Measurements from ENCODE around the gene CCDC187.

Gene CCDC187

DNA sequence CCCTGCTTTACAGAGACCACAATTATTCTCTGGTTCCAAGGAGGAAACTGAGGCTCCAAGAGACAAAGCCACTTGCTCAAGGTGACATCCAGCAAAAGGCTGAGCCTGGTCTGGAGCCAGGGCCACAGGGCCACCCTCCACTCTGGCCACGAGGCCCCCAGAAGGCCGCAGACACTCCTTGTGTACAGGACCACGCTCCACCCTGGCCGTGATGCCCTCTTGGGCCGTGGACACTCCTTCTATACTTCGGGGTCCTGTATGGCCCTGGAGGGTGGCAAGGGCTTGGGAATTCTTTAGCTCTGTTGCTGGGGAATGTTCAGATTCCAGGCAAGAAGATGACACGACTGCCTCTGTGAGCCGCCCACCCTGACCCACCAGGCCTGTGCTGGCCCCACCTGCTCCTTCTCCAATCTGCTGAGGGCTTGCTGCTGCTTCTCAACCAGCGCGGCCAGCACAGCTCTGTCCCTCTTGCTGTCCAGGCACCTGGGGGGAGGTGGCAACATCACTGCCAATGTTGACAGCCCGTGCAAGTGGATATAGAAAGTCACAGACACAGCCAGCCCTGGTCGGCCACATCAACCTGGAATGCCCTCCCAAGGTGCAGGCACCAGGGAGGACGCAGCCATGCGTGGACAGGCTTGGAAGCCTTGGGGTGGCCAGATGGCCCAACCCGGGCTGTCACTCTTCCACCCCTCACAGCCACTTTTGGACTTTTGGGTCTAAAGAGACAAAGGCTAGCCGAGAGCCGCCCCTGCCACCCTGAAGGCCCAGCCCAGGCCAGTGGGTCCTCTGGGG lies 38.1 kb downstream of the CCDC187 start:
- DNase-seq: no peak

DNA sequence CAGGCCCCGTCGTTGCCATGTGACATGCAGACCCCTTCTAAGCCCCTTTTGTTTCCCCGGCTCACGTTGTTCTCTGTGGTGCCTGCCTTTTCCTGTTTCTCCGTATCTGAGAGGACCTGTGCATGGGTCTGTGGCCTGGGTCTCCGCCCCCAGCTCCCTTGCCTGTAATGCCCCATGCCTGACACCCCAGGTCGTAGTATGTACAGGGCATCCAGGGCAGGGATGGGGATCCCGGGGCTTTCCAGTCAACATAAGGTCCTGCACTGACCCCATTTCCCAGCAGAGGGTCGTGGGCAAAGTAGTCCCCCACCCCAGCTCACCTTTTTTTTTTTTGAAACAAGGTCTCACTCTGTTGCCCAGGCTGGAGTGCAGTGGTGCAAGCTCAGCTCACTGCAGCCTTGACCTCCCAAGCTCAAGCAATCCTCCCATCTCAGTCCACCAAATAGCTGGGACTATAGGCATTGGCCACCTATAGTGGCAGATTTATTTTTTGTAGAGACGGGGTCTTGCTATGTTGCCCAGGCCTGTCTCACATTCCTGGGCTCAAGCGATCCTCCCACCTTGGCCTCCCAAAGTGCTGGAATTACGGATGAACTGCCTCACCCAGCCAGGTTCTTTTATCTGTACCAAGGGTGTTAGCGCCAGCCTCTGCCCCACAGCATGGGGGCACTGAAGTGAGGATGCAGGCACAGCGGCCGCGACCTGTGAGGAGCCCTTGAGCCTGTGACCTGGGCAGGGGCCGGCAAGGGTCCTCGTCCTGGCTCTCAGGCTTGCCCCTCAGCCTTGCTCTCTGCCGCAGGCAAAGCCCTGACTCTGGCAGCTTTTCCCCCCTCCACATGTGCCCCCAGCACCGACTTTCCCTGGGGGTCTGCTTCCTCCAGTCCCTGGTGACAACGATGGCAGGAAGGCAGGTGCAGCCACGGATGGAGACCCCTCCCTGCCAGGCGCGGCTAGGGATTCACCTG lies 39.2 kb downstream of the CCDC187 start:
- no peak for DNase-seq

- DNase-seq: peak in 1 of 2 experiments; percentile 53
Observed at GRCh38 chr9:136264031-136264430, 39.9 kb downstream of the CCDC187 start.

- no peak for DNase-seq
Observed at GRCh38 chr9:136262671-136263178, 41.2 kb downstream of the CCDC187 start.

DNA sequence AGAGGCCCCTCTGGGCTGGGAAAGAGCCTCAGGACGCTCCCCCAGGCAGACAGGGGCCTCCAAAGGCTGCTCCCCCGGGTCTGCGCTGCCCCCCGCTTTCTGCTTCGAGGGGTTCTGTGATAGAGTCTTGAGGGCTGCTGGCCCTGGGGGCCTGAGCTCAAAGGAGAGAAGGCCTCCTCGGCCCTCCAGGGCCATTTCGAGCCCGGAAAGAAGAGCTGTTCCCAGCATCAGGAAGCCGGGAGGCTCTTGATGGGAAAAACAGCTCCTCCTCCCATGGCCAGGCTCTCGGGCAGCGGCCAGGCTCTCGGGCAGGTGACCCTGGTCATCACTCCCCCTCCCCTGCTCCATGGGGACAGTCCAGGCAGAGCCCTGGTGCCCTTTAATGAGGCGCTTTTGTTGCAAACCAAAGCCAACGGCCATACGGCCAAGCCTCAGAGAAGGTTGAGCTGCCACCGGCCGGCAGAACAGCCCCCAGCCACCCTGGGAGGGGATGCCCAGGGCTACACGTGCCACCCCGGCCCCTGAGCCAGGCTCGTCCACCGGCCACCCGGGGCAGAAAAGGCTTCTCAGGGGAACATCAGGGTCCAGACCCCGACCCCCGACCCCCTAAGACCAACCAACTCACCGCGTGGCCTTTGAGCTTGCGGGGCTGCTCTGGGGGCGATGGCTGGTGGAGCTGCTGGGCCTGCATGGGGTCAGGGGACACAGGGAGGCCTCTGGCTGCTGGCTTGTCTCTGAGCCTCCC lies 42.0 kb downstream of the CCDC187 start:
- no peak for DNase-seq

GRCh38 chr9:136260936-136261472 lies 42.9 kb downstream of the CCDC187 start:
- no peak for DNase-seq

DNA sequence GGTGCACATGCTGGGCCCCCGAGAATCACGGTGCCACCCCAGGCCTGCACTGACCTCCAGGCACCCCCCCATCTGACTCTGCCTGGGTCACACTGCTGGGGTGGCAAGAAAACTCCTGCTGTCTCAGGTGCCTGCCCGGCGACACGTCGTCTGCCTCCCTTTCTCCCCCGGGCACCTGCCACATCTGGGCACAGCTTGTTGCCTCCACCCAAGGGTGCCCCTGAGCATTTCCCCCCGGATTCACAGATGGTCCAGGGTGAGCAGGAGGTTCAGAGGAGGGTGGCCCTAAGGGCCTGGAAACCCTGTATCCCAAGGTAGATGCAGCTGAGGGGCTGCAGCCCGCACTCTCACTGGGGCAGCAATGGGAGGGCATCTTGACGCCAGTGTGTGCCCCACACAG lies 43.4 kb downstream of the CCDC187 start:
- no peak for DNase-seq

GRCh38 chr9:136259836-136260235 lies 44.1 kb downstream of the CCDC187 start:
- no peak for DNase-seq

DNA sequence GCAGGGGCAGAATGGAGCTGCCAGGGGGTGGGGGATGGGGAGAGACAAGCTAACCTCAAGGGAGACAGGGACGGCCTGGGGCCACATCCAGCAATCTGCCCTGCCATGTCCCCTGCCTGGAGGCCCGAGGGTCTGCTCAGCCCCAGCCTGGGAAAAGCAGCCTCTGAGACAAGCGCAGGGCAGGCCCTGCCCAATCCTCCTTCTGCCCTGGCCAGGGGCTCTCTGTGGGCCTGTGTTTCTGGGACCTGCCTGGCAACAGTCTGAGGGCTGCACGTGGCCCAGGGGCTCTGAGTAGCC lies 44.4 kb downstream of the CCDC187 start:
- no peak for DNase-seq

DNA sequence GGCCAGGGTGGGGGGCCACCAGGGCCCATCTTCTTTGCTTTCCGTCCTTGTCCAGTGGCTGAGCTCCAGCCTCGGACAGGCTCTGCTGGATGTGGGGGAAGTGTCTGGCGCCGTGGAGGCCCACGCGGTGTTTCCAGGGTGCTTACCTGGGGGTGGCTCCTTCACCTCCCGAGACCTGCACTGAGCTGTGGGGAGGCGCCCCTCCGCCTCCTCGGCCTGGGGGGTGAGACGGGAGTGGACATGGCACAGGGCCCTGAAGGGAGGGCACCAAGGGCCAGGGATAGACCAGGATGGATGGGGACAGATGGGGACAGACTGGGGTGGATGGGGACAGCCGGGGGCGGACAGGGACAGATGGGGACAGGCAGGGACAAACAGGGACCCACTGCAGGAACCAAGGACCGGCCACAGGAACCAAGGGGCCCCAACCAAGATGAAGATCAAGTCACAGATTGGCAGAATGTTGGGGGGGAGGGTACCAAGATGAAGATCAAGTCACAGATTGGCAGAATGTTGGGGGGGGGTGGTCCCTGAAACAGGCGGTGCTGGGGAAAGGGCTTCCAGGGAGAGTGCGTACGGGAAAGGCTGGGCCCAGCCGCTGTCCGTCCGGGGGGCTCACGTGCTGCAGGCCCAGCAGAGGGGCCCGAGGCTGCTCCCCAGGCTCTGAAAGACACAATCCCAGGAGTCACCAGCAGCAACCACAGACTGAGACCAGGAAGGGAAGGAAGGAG lies 44.9 kb downstream of the CCDC187 start:
- DNase-seq: peak in 1 of 2 experiments; percentile 82

DNA sequence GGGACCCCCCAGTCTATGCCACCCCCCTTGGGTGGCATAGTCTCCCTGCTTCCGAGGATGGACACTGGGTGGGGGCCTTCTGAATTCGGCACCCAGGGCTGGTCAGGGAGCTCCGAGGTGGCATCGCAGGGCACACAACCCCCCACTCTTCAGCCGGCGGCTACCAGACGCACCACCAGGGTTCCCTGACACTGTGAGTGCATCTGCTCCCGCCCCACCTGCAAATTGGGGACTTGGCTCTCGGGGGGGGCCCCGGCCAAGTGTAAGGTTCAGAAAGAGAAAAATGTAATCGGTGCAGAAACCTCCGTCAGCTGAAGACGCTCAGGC lies 45.6 kb downstream of the CCDC187 start:
- DNase-seq: no peak

DNA sequence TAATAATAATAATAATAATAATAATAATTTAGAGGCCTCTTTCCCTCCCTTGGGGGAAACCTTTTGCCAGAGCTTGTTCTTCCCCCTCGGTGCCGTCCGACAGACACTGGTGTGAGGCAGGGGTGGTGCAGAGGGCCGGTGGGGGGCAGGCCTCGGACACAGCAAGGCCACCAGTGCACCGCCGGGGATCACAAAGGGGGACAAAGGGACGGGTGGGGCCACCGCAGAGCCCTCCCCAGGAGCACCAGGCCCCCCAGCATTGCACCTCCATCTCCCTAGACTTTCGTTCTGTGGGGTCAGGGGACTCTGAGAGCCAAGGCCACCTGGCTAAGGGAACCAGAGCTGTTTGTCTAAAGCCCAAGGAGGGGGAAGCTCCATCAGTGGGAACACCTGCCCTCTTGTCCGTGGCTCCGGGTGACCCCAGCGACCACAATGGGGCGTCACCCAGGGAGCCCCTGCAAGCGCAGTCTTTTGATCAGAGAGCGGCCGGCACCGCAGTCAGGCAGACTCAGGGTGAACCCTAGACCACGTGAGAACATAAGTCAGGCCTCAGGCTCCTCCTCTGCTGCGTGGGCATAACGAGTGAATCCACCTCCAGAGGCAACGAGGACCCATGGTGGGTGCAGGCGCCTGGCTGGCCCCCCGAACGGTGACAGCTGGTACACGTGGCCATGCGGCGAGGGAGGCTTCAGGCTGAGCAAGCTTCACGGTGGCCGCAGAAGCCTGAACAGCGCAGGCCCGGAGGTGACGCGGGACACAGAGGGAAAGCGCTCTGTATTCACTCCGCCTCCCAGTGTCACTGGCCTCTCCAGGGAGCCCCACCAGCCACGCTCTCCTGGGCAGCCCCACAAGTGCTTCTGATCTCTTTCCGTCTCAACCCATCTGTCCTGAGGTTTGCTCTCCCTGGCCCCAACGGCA lies 46.3 kb downstream of the CCDC187 start:
- DNase-seq: peak; percentile 18 to 39

- no peak for DNase-seq
Observed at GRCh38 chr9:136255896-136256890, 47.7 kb downstream of the CCDC187 start.

DNA sequence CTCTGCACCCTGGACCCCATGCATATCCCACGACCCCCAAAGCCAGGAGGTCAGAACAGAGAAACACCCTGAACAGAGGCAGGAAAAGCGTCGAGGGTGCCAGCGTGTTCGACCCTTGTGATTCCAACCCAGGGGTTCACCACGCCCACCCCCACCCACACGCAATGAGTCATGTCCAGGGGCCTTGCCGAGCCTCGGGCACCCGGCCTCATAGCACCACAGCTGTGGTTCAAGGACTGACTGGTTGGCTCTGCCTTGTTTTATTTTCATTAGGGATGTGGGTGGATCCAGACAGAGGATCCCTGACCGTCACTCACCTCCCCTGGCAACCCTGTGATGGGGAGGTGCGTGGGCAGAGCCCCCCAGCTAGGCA lies 48.7 kb downstream of the CCDC187 start:
- no peak for DNase-seq

- DNase-seq: no peak
Observed at GRCh38 chr9:136254381-136255165, 49.3 kb downstream of the CCDC187 start.

- DNase-seq: no peak
Observed at GRCh38 chr9:136253246-136254130, 50.4 kb downstream of the CCDC187 start.

GRCh38 chr9:136252846-136253245 lies 51.0 kb downstream of the CCDC187 start:
- DNase-seq: no peak

DNA sequence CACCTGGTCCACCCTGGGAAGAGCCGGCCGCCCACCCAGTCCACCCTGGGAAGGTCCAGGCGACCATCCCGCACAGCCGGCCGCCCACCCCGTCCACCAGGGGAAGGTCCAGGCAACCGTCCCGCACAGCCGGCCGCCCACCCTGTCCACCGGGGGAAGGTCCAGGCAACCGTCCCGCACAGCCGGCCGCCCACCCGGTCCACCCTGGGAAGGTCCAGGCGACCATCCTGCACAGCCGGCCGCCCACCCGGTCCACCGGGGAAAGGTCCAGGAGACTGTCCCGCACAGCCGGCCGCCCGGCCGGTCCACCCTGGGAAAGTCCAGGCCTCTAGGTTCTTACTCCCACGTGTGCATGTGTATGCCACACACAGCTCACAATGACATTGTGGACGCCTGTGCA lies 51.6 kb downstream of the CCDC187 start:
- DNase-seq: no peak
